Measurements from ENCODE around the gene GEMIN7. TPM values are rescaled to one million over a fixed set of nuclear protein-coding genes. Genes with fewer than 3 reads are reported as not detected.

Gene GEMIN7
- total and polyA plus RNA-seq, 10 donors, result 19.6 to 51.1 (median 27.4) TPM

- 73 to 96% (median 92%) methylated on average over 3 to 8 of the region's 8 CpGs for WGBS, 5 donors
- H3K4me1 ChIP-seq, result peaks cover 16 to 95% (median 79%) of the 10 kb centered on the region in 6 donors
These were observed 29.9 kb upstream of the GEMIN7 start for GRCh38 chr19:45049073-45049736.

GRCh38 chr19:45050036-45050435 is 29.0 kb upstream of the GEMIN7 start:
- H3K4me3 ChIP-seq, result no peak overlapping the region
- intact Hi-C loops (cut with DNase I; ENCODE audit: low total_unique reads), result no loop called here
- no peak for TF ChIP-seq POLR2AphosphoS5 (IDR thresholded peaks at IDR 0.05)
- TF ChIP-seq CTCF (IDR thresholded peaks at IDR 0.05 in 8 of 11, conservative IDR thresholded peaks at IDR 0.05 in 3 of 11), result no peak
- TF ChIP-seq POLR2A (IDR thresholded peaks at IDR 0.05), result no peak
- H3K27me3 ChIP-seq (replicated peaks in 1 of 7), result no peaks in the 10 kb centered on the region
- H3K9me3 ChIP-seq, result no peaks in the 10 kb centered on the region
- H3K4me1 ChIP-seq, result peaks cover 13 to 87% (median 73%) of the 10 kb centered on the region in 6 donors
- 91 to 96% (median 94%) methylated on average over 5 to 6 of the region's 6 CpGs for WGBS, 5 donors
- DNase-seq, result no peak
- peaks cover 3 to 90% (median 47%) of the 10 kb centered on the region in 6 donors for H3K36me3 ChIP-seq
- H3K27ac ChIP-seq, result peak overlapping the region in 4 of 8 donors; percentile 2 to 86 (median 57)

More at GRCh38 chr19:45049073-45049736, 29.9 kb upstream of the GEMIN7 start:
- peaks cover 3 to 90% (median 47%) of the 10 kb centered on the region in 6 donors for H3K36me3 ChIP-seq
- TF ChIP-seq POLR2AphosphoS5 (IDR thresholded peaks at IDR 0.05) (peak in 1 of 3 donors; percentile 50), POLR2A (IDR thresholded peaks at IDR 0.05) (no peak)
- H3K9me3 ChIP-seq, result no peaks in the 10 kb centered on the region
- H3K27ac ChIP-seq, result peak overlapping the region in 5 of 8 donors; percentile 9 to 86 (median 80)
- no peak for DNase-seq
- no peak overlapping the region for H3K4me3 ChIP-seq
- H3K27me3 ChIP-seq (replicated peaks in 1 of 7), result no peaks in the 10 kb centered on the region
- intact Hi-C loops (cut with DNase I; ENCODE audit: low total_unique reads), result loop anchor here (10.0 kb wide), 1 partner anchor 154 kb away; the partner anchor contains the start of gene TOMM40

GRCh38 chr19:45051929-45052579 is 27.0 kb upstream of the GEMIN7 start:
- Histone ChIP-seq H3K4me1 (peaks cover 4 to 77% (median 53%) of the 10 kb centered on the region in 6 donors), H3K9me3 (no peaks in the 10 kb centered on the region), H3K27ac (peak overlapping the region in 6 of 8 donors; percentile 23 to 86 (median 66)), H3K4me3 (peak overlapping the region in 1 of 8 donors; percentile 37), H3K36me3 (peaks cover 3 to 90% (median 53%) of the 10 kb centered on the region in 6 donors), H3K27me3 (replicated peaks in 1 of 7) (no peaks in the 10 kb centered on the region)
- TF ChIP-seq POLR2A (IDR thresholded peaks at IDR 0.05) (no peak), POLR2AphosphoS5 (IDR thresholded peaks at IDR 0.05) (peak in 2 of 3 donors; percentile 38 to 49), CTCF (IDR thresholded peaks at IDR 0.05 in 8 of 11, conservative IDR thresholded peaks at IDR 0.05 in 3 of 11) (no peak)
- 59 to 70% (median 65%) methylated on average over 9 of the region's 9 CpGs for WGBS, 5 donors
- intact Hi-C loops (cut with DNase I; ENCODE audit: low total_unique reads), result no loop called here
- peak; percentile 84 for DNase-seq

GRCh38 chr19:45056831-45057230 is 22.2 kb upstream of the GEMIN7 start:
- no peaks in the 10 kb centered on the region for H3K27me3 ChIP-seq (replicated peaks in 1 of 7)
- H3K9me3 ChIP-seq, result no peaks in the 10 kb centered on the region
- peak overlapping the region in 2 of 8 donors; percentile 14 to 38 for H3K27ac ChIP-seq
- intact Hi-C loops (cut with DNase I; ENCODE audit: low total_unique reads), result loop anchor here (5.0 kb wide), 1 partner anchor 40 kb away; no protein-coding TSS in a partner anchor
- WGBS, 5 donors, result 72 to 88% (median 82%) methylated on average over 6 to 8 of the region's 8 CpGs
- H3K36me3 ChIP-seq, result peaks cover 7 to 100% (median 100%) of the 10 kb centered on the region in 6 donors
- peaks cover 0 to 47% (median 17%) of the 10 kb centered on the region in 6 donors for H3K4me1 ChIP-seq
- no peak for TF ChIP-seq POLR2A (IDR thresholded peaks at IDR 0.05)
- TF ChIP-seq POLR2AphosphoS5 (IDR thresholded peaks at IDR 0.05), result peak in 1 of 3 donors; percentile 41
- H3K4me3 ChIP-seq, result no peak overlapping the region
- no peak for DNase-seq

All from spleen (tissue), 11 donors.